ENCODE measurements around the gene CCL17.

Gene CCL17

GRCh38 chr16:57401943-57402640 lies 2.5 kb upstream of the CCL17 start:
- DNase-seq: no peak

GRCh38 chr16:57405097-57405496 lies 530 bp downstream of the CCL17 start:
- DNase-seq: no peak

GRCh38 chr16:57406881-57407280 lies 2.3 kb downstream of the CCL17 start:
- no peak for DNase-seq

GRCh38 chr16:57407521-57408353 lies 3.2 kb downstream of the CCL17 start:
- no peak for DNase-seq

GRCh38 chr16:57409065-57409464 lies 4.5 kb downstream of the CCL17 start:
- DNase-seq: no peak

- no peak for DNase-seq
These were observed 5.5 kb downstream of the CCL17 start for GRCh38 chr16:57409870-57410587.

- DNase-seq: no peak
These were observed 6.9 kb downstream of the CCL17 start for GRCh38 chr16:57411362-57411976.

- no peak for DNase-seq
These were observed 8.0 kb downstream of the CCL17 start for GRCh38 chr16:57412584-57412983.

GRCh38 chr16:57413301-57413730 lies 8.7 kb downstream of the CCL17 start:
- no peak for DNase-seq

- DNase-seq: no peak
These were observed 9.2 kb downstream of the CCL17 start for GRCh38 chr16:57413733-57414132.

GRCh38 chr16:57416084-57416483 lies 11.5 kb downstream of the CCL17 start:
- DNase-seq: no peak

GRCh38 chr16:57419506-57419905 lies 14.9 kb downstream of the CCL17 start:
- no peak for DNase-seq

- no peak for DNase-seq
These were observed 17.7 kb downstream of the CCL17 start for GRCh38 chr16:57422026-57422944.

- DNase-seq: no peak
These were observed 18.6 kb downstream of the CCL17 start for GRCh38 chr16:57423152-57423551.

GRCh38 chr16:57424583-57424982 lies 20.0 kb downstream of the CCL17 start:
- DNase-seq: no peak

GRCh38 chr16:57426356-57426755 lies 21.8 kb downstream of the CCL17 start:
- DNase-seq: no peak

GRCh38 chr16:57427307-57427706 lies 22.7 kb downstream of the CCL17 start:
- DNase-seq: no peak

GRCh38 chr16:57427824-57428223 lies 23.3 kb downstream of the CCL17 start:
- DNase-seq: no peak

GRCh38 chr16:57430955-57431354 lies 26.4 kb downstream of the CCL17 start:
- DNase-seq: no peak

GRCh38 chr16:57432505-57432904 lies 27.9 kb downstream of the CCL17 start:
- DNase-seq: no peak

- DNase-seq: no peak
These were observed 28.4 kb downstream of the CCL17 start for GRCh38 chr16:57432989-57433388.

- DNase-seq: no peak
These were observed 29.4 kb downstream of the CCL17 start for GRCh38 chr16:57434003-57434402.

Data from T-helper 9 cell (primary cell).